K562 (cell line): Measurements from ENCODE around the gene RITA1. TPM values are rescaled to one million over a fixed set of nuclear protein-coding genes. Genes with fewer than 3 reads are reported as not detected.

Experiments
- CHD1 ChIP-seq: fragments of 200-600 bp; sonication (generic); IDR thresholded peaks from one replicate; pipeline ENCODE4 v1.6.1; 2012; ENCODE audit warnings: mild to moderate bottlenecking, moderate library complexity, low read length, inconsistent platforms
- CTCF ChIP-seq, 3 experiments: IDR thresholded peaks in 2 of 3; conservative IDR thresholded peaks in 1 of 3; 2 replicates each; pipeline ENCODE4 v1.5.1; 2011 to 2012; ENCODE audit warnings: low read length in 3 of 3, mild to moderate bottlenecking in 3 of 3, control low read depth in 2 of 3, improper control_type of control experiment in 1 of 3, inconsistent platforms in 1 of 3, low read depth in 1 of 3, mixed read lengths in 1 of 3, moderate library complexity in 1 of 3; ENCODE audit not compliant: insufficient read depth in 2 of 3
- CUX1 ChIP-seq: fragments of 200-800 bp; sonication (Bioruptor generic); IDR thresholded peaks from 2 replicates; pipeline ENCODE4 v1.6.1; 2016; ENCODE audit warnings: missing genetic modification characterization, missing compliant biosample characterization
- E2F1 ChIP-seq: sonication (generic); formaldehyde crosslinking; IDR thresholded peaks from 2 replicates; pipeline ENCODE4 v1.8.1; 2023; ENCODE audit warnings: mild to moderate bottlenecking, missing genetic modification reagents, moderate library complexity
- FOXK2 ChIP-seq, 2 experiments: fragments of 450-650 bp; IDR thresholded peaks in 1 of 2; conservative IDR thresholded peaks in 1 of 2; 2 replicates each; pipeline ENCODE4 v1.6.1; 2016; ENCODE audit warnings: low read depth in 2 of 2, mild to moderate bottlenecking in 1 of 2
- HMG20A ChIP-seq: fragments of 450-650 bp; formaldehyde crosslinking; conservative IDR thresholded peaks from 2 replicates; pipeline ENCODE4 v1.4.0; 2020; ENCODE audit warnings: mild to moderate bottlenecking, mixed read lengths
- HMG20B ChIP-seq: fragments of 250-450 bp; sonication (Bioruptor Pico); IDR thresholded peaks from 2 replicates; pipeline ENCODE4 v1.5.0; 2021; ENCODE audit warnings: mild to moderate bottlenecking
- ILK ChIP-seq: fragments of 450-650 bp; IDR thresholded peaks from 2 replicates; pipeline ENCODE4 v1.6.1; 2016; ENCODE audit warnings: missing genetic modification characterization, low read depth, mild to moderate bottlenecking, missing compliant biosample characterization, moderate library complexity, borderline replicate concordance
- JUN ChIP-seq, 2 experiments: sonication (generic) in 1 of 2; formaldehyde crosslinking in 1 of 2; IDR thresholded peaks; 2 replicates each; pipeline versions ENCODE4 v1.6.1 to v1.8.0; 2012 to 2022; ENCODE audit warnings: borderline replicate concordance in 2 of 2, mild to moderate bottlenecking in 2 of 2, improper control_type of control experiment in 1 of 2, low read depth in 1 of 2, low read length in 1 of 2, missing genetic modification reagents in 1 of 2
- MECOM ChIP-seq: fragments of 250-450 bp; sonication (Bioruptor Pico); IDR thresholded peaks from 2 replicates; pipeline ENCODE4 v1.8.0; 2022; ENCODE audit warnings: inconsistent platforms
- POLR2B ChIP-seq: fragments of 450-650 bp; IDR thresholded peaks from 2 replicates; pipeline ENCODE4 v1.6.1; 2018; ENCODE audit warnings: low read depth; ENCODE audit not compliant: partially characterized antibody
- RAD21 ChIP-seq, 2 experiments: fragments of 250-450 bp in 1 of 2; fragments of 450-650 bp in 1 of 2; sonication (Bioruptor Pico) in 1 of 2; formaldehyde crosslinking in 1 of 2; IDR thresholded peaks in 1 of 2; conservative IDR thresholded peaks in 1 of 2; 2 replicates each; pipeline versions ENCODE4 v1.4.0 to v1.8.0; 2020 to 2022; ENCODE audit warnings: mild to moderate bottlenecking in 2 of 2, moderate library complexity in 1 of 2
- THAP7 ChIP-seq: fragments of 250-450 bp; sonication (Bioruptor Pico); IDR thresholded peaks from 2 replicates; pipeline ENCODE4 v1.5.0; 2021
- ZBTB9 ChIP-seq: fragments of 450-650 bp; formaldehyde crosslinking; IDR thresholded peaks from 2 replicates; pipeline ENCODE4 v1.4.0; 2020; ENCODE audit warnings: mild to moderate bottlenecking, moderate library complexity
- ZFP36 ChIP-seq: fragments of 150-350 bp; IDR thresholded peaks from 2 replicates; pipeline ENCODE4 v1.6.1; 2018; ENCODE audit warnings: low read length, low read depth; ENCODE audit not compliant: partially characterized antibody
- ZNF12 ChIP-seq: sonication (generic); formaldehyde crosslinking; IDR thresholded peaks from 2 replicates; pipeline ENCODE4 v1.4.0; 2020; ENCODE audit warnings: mild to moderate bottlenecking, missing genetic modification reagents
- polyA plus RNA-seq, 8 experiments: library from polyadenylated mRNA; depleted of rRNA in 4 of 8; stranded (reverse) in 5 of 8; unstranded in 3 of 8; fragments of >200 nt; fragmentation: Nextera tagmentation in 2 of 8; fragmentation: Illumina TruSeq in 1 of 8; extraction: Ambion mirVana in 2 of 8; extraction: Trizol in 1 of 8; gene quantifications; 2 replicates each; pipeline versions ENCODE4 v1.2.1 to v1.2.3, GENCODE V29; 2011 to 2014; ENCODE audit warnings: inconsistent platforms in 1 of 8, missing spikeins in 1 of 8
- total RNA-seq, 7 experiments: library from RNA; depleted of rRNA in 6 of 7; stranded (reverse); fragments of >200 nt in 6 of 7; fragmentation: Illumina TruSeq in 2 of 7; extraction: Trizol in 2 of 7; gene quantifications; 2 replicates each; pipeline versions ENCODE4 v1.2.1 to v1.2.3, GENCODE V29; 2011 to 2021; ENCODE audit warnings: low replicate concordance in 1 of 7

RITA1 gene
- total and polyA plus RNA-seq, 9 of the 15 experiments (the other 6 are each of a cell fraction or from before 2014, with no cell fraction given), result 2.8 to 40.4 (median 18.0) TPM

- no peak for TF ChIP-seq CUX1
- no peak for TF ChIP-seq ZBTB9 (CRISPR knock-in tag)
- no peak for TF ChIP-seq ZNF12 (CRISPR knock-in tag)
- TF ChIP-seq RAD21 (CRISPR knock-in tag; conservative IDR thresholded peaks at IDR 0.05 in 1 of 2, IDR thresholded peaks at IDR 0.05 in 1 of 2), result no peak
- TF ChIP-seq THAP7, result no peak
- TF ChIP-seq E2F1 (CRISPR knock-in tag), result no peak
- TF ChIP-seq MECOM, result no peak
- TF ChIP-seq CHD1, result no peak
- no peak for TF ChIP-seq CTCF (IDR thresholded peaks at IDR 0.05 in 2 of 3, conservative IDR thresholded peaks at IDR 0.05 in 1 of 3; ENCODE audit: insufficient read depth in 2 of 3, low read depth in 1 of 3, low read length in 3 of 3)
- peak; percentile 90 for TF ChIP-seq ZFP36
- no peak for TF ChIP-seq HMG20A (CRISPR knock-in tag)
- no peak for TF ChIP-seq ILK (tag)
- TF ChIP-seq JUN (IDR thresholded peaks at IDR 0.05; ENCODE audit: borderline replicate concordance, low read depth, low read length), result no peak
- TF ChIP-seq JUN (CRISPR knock-in tag; IDR thresholded peaks at IDR 0.05; ENCODE audit: borderline replicate concordance), result no peak
- TF ChIP-seq HMG20B, result no peak
- no peak for TF ChIP-seq FOXK2 (conservative IDR thresholded peaks at IDR 0.05 in 1 of 2, IDR thresholded peaks at IDR 0.05 in 1 of 2; ENCODE audit: low read depth in 2 of 2)
- no peak for TF ChIP-seq POLR2B
Measured at GRCh38 chr12:113228394-113229028, 43.0 kb downstream of the RITA1 start (continued).
